ENCODE results near the gene PRB4.
"Not testable (repeated sequence)": the region's sequence is repeated elsewhere in the genome, so short reads cannot be mapped to it uniquely, and the experiment has no call there.

The PRB4 gene

GRCh38 chr12:11310336-11310735, at the start of gene PRB4:
Gene PRB4 (minus strand): TSS chr12:11310436. CDS start chr12:11310398, 38 bp downstream.
- DNase-seq = no peak

- DNase-seq = not testable (repeated sequence)
These were observed 41.5 kb upstream of the PRB4 start for GRCh38 chr12:11351736-11352135.

- DNase-seq = no peak
These were observed 38.2 kb upstream of the PRB4 start for GRCh38 chr12:11348439-11348838.

GRCh38 chr12:11347810-11348209, 37.6 kb upstream of the PRB4 start:
- DNase-seq = no peak

GRCh38 chr12:11344500-11344899, 34.3 kb upstream of the PRB4 start:
- DNase-seq = no peak

- no peak for DNase-seq
These were observed 14.2 kb upstream of the PRB4 start for GRCh38 chr12:11324426-11324825.

GRCh38 chr12:11321980-11322379, 11.7 kb upstream of the PRB4 start:
- no peak for DNase-seq

- DNase-seq = no peak
These were observed 3.1 kb downstream of the PRB4 start for GRCh38 chr12:11307143-11307542.

GRCh38 chr12:11273449-11273848, 36.8 kb downstream of the PRB4 start:
- no peak for DNase-seq

GRCh38 chr12:11269607-11270006, 40.6 kb downstream of the PRB4 start, which contains the start of gene PRB3:
Gene PRB3 (minus strand): TSS chr12:11269707. CDS start chr12:11269669, 38 bp downstream.
- DNase-seq = no peak

GRCh38 chr12:11264501-11264900, 45.7 kb downstream of the PRB4 start:
- no peak for DNase-seq

Measured in activated CD4-positive, alpha-beta T cell treated with anti-CD3 and anti-CD28 coated beads, Interleukin-2, Interleukin-6, amounts not matched to agents 100 ng/mL and 50 ng/mL, durations not matched to agents 16 hours and 8 hours (primary cell).